Middle frontal gyrus (tissue), 1 donor: Measurements from ENCODE around the gene LEO1.
"Not testable (repeated sequence)": the region's sequence is repeated elsewhere in the genome, so short reads cannot be mapped to it uniquely, and the experiment has no call there.

Source experiments
- DNase-seq: peaks from one replicate; pipeline ENCODE4 v3.0.0-alpha.2; 2015; ENCODE audit warnings: low spot score; ENCODE audit errors: extremely low spot score

Gene LEO1

DNA sequence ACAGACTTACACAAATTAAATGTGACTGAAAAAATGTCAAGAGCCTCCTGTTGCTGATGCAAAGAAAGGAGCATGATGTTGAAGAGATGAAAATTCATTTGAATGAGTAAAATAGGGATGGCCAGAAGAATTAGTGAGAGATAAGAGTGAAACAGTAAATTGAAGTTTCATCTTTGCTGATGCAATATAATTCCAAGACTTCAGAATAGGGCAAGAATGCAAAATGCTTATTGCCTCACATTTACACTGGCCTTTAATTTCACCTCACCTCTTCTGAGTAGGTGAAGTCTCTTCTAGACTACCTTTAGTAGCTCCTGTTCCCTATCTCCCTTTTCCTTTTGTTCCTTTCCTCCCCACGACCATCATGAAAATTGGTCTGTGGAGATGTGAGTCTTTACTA, 32.1 kb upstream of the LEO1 start:
- DNase-seq = no peak

DNA sequence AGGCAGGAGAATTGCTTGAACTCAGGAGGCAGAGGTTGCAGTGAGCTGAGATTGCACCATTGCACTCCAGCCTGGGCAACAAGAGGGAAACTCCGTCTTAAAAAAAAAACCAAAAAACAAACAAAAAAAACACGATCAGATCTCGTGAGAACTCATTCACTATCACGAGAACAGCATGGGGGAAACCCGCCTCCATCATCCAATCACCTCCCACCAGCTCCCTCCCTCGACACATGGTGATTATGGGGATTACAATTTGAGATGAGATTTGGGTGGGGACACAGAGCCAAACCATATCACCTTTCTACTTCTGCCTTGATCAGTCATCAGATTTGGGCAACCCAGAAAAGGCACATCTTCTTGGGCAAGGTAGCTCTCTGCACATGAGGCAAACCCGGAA, 31.5 kb upstream of the LEO1 start:
- DNase-seq = not testable (repeated sequence)

DNA sequence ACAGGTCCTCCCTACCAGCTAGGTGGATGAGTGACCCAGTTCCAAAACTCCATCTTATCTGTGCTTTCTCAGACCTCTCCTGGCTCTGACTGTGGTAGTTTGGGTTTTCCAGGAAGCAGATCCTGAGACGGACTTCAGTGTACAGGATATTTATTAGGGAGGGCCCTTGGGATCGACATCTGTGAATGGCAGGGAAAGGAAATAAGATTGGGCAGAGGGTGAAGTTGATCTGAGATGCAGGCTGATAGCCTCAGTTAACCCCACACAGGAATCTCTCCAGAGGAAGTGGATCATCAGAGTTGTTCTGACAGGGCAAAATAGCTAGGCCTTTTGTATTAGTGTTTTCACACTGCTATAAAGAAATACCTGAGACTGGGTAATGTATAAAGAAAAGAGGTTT, 30.8 kb upstream of the LEO1 start:
- DNase-seq = no peak

DNA sequence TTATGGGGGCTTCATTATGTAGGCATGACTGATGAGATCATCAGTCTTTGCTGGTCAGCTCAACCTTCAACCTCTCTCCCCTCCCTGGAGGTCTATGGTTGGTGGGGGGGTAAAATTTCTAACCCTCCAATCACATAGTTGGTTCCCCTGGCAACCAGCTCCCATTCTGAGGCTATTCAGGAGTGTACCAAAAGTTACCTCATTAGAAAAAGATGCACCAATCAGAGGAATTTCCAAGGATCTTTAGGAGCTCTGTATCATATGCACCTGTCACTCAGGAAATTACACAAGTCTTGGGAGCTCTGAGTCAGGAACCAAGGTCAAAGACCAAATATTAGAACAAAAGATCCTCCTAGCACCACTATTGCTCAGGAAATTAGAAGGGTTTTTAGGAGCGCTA, 21.4 kb upstream of the LEO1 start:
- no peak for DNase-seq

DNA sequence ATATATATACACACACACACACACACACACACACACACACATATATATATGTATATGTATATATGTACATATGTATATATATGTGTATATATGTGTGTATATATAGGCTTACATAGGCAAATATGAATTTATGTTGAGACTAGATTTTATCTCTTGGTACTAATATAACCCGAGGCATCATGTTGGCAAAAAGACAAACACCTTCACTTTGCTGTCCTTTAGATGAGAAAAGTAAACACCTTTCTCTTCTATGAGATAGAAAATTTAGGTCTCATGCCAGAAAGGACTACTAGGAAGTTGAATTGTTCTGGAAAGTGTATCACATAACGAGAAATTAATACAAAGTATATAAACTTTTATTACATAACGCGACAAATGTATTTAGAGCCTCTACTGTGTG, 19.6 kb upstream of the LEO1 start:
- no peak for DNase-seq

DNA sequence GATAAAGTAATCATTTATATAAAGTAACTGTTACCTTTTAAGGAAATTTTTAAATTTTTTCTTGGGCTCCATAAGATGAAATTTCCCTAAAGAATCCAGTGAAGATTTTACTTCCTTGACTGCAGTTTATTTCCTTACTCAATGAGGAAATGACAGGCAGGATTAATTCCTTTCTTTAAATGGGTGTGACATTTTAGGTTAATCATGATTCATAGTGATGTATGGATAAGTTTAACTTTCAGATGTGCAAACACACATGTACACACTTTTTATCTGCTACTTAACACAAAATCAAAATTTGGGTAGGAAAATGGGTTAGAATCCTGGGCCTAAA, 11.2 kb upstream of the LEO1 start:
- no peak for DNase-seq

DNA sequence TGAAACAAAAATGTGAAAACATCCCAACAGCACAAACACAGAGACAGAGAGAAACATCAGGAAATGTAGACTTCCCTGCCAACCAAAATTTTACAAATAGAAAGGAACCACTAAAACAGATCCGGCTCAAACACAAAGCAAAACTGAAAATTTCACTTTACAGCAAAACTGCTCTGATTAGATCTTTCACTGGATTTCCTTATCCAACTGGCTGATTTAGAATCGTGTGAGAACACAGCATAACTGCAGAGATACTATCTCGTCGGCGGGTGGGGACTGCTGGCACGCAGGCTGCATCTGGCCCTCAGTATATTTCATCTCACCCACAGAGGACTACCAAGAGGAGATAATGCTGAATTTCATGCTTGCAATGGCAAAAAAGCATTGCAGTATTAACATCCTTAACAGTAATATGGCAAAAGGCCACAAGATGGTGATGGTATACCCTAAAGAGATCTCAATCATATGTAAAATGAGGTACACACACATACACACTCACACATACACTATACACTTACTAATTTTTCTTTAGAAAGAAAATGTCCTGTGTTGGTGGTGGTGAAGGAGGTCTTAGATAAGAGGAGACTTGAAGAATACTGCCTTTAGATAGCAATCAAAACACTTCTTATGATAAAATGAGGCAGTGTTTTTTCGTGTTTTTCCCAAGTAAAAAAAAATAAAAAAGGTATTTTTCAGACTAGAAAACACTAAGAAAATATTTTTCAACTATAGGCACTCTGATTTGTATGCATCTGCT, 10.6 kb upstream of the LEO1 start:
- no peak for DNase-seq

DNA sequence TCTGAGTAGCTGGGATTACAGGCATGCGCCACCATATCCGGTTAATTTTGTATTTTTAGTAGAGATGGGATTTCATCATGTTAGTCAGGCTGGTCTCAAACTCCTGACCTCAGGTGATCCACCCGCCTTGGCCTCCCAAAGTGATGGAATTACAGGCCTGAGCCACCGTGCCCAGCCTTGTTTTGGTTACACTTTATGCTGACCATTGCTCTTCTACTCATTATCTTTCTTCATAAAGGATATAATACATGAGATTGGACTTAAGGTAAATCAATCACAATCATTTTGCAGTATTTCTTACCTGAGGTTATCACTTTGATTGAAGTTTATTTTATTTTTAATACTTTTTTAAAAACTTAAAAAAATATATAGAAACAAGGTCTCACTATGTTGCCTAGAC, 2.2 kb upstream of the LEO1 start:
- DNase-seq = no peak

DNA sequence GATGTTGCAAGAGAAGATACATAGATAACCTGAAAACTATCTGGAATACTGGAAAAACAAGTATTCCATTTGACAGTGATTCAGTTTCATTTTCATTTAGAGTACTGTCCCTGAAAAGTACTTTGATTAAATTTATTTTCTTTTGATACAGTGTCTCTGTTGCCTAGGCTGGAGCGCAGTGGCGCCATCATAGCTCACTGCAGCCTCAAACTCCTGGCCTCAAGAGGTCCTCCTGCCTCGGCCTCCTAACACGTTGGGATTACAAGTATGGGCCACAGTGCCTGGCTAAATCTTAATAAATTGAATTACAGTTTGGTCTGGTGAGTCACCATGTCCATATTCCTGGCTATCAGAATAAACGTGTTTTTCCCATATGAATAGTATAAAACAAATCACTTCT, 1.6 kb upstream of the LEO1 start:
- no peak for DNase-seq

DNA sequence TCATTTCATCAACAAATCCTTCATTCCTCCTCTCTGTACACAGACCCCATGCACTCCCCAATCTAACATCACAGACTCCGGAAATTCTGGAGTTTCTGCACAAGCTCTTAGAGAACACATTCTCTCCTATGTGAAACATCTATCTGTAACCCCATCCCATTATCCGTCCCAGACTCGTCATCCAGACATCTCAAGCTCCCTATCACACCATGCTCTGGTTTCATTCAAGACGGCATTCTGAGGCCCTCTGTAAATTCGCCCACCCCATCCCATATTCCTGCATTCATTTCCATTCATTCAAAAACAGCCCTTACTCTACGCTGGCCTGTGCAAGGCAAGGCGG, 575 bp downstream of the LEO1 start:
- no peak for DNase-seq

DNA sequence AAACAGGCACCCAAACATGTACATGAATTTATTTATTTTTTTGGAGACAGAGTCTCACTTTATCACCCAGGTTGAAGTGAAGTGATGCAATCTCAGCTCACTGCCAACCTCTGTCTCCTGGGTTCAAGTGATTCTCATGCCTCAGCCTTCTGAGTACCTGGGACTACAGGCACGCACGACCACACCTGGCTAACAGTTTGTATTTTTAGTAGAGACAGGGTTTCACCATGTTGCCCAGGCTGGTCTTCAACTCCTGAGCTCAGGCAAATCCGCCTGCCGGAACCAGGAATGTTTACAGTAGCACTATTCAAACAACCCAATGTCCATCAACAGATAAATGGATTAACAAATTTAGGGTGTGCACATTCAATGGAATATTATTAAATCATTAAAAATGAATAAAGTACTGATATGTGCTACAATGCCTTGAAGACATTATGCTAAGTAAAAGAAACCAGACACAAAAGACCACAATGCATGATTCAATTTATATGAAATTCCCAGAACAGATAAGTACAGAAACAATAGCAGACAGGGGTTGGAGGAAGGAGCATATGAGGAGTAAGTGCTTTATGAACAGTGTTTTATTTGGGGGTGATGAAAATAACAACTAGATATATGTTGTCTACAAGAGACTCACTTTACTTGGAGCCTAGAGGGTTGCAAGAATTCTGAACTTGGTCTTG, 1.3 kb downstream of the LEO1 start:
- no peak for DNase-seq

DNA sequence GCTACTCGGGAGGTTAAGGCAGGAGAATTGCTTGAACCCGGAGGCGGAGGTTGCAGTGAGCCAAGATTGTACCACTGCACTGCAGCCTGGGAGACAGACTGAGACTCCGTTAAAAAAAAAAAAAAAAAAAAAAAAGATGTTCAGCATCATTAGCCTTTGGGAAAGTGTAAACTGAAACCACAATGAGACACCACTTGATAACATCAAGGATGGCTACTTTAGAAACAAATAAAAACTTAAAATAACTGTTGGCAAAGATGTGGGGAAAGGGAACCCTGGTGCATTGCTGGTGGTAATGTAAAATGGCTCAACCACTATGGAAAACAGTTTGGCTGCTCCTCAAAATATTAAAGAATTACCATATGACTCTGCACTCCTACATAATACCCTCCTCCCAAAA, 1.9 kb downstream of the LEO1 start:
- no peak for DNase-seq

DNA sequence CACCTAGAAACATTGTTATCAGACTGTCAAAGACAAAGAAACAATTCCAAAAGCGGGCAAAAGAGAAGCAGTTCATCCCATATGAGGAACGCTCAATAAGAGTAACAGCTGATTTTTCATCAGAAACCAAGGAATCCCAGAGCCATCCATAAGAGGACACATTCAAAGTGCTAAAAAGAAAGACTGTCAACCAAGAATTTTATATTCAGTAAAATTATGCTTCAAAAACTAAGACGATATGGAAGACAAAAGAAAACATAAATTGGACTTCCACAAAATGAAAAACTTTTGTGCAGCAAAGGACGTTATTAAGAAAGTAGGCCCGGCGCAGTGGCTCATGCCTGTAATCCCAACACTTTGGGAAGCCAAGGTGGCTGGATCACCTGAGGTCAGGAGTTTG, 4.0 kb downstream of the LEO1 start:
- no peak for DNase-seq

DNA sequence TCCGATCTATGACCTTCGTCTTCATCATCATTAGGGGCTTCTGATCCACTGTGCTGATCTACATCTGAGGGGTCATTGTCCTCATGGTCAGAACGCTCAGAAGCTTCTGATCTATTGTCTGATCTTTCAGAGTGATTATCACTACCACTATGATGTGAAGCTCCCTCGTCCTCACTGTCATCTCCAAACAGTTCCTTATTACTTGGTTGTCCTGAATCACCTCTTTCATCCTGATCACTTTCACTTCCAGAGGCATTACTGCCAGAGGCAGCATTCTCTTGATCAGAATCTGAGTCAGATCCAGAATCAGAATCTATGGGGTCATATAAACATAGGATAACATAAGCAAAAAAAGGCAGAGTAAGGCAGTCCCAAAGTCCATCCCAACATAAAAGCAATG, 5.4 kb downstream of the LEO1 start:
- DNase-seq = no peak

DNA sequence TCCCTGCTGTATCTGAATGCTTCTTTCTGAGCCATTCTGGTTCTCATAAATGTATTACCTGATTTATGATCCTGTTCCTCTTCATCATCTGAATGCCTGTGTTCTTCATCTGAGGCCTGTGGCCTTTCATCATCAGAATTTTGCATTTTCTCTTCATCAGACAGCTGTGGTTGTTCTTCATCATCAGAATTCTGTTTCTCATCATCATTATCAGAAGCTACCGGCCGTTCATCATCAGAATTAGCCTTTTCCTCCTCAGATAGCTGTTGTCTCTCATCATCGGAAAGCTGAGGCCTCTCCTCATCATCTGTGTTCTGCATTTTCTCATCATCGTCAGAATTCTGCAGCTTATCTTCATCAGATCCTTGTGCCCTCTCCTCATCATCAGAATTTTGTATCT, 5.9 kb downstream of the LEO1 start:
- no peak for DNase-seq

DNA sequence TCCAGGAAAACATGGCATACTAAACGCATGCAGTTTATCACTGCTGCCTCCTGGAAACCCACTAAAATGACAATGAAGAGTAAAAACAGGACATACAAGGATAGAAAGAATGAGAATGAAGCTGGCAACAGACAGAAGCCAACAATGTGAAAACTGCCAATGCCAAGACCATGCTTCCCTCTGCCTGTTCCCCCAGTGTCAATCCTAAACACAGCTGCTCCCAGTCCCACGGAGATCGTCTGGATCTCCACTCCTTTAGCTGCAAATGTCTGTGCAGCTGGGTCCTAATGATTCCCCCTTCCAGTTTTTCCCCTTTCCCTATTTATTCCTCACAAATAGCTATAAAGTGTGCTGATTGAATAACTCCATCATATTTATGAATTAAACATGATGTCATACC, 16.1 kb downstream of the LEO1 start:
- DNase-seq = no peak

DNA sequence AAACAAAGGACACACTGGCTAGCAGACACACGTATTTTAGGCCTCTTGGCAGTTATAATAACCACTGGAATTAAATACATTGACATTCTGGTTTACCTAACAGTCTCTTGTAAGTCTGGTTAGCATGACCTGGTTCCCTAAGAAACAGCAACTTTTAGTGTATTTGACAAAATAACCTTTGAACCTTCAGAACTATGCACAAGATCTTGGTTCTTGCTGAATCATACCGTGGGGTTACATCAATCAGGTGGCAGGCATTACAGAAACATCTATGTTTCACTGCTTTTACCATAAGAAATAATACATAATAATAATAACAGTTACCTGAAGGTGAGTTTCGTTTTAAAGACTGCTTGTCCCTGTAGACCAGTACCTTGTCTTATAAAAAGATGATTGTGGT, 18.8 kb downstream of the LEO1 start:
- no peak for DNase-seq

DNA sequence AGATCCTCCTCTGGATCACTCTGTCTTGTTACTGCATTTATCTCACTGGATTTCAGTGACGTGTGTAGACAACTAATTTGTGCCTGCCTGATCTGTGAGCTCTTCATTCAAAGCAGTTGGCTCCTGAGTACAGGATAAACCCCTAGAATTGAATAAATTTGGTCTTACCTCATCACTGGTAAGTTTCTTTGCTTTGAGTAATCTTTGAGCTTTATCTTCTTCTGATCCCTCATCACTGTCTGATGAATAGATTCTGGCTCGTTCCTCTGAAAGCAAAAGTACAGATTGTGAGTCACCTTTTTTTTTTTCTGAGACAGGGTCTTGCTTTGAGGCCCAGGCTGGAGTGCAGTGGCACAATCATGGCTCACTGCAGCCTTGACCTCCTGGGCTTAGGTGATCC, 24.5 kb downstream of the LEO1 start:
- DNase-seq = no peak

DNA sequence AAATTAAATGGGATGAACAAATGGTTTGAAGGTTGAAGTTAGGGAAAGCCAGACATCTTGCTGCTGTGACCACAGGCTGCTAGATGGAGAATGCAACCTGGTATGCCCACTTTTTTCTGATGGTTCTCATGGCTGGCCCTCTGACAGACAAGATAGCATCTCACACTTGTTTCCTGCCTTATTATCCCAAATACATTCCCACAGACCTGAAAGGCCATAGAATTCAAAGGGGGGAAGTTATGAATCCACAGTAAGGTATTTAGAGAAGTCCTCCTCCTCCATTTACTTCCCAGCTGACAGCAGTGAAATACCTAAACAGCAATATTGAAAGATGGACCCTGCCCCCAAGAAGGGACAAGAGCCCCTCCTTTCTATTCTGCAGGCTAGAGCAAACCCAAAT, 32.4 kb downstream of the LEO1 start:
- no peak for DNase-seq

DNA sequence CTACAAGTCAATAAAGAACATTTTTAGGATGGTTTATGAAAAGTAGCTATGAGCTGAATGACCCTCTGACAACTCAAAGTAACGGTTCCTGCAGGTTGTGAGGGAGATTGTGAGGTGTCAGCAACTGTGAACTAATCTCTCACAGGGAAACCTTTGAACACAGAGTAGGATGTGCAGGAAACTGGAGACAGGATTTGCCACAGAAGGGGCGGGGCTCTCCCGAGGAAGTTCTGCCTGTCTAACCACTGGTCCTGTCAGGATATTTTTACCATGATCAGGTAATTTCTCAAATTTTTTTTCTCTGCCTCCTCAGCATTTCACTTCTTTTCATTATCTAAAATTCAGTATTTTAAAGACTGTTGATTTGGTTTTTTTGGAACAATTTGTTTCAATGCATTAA, 33.3 kb downstream of the LEO1 start:
- no peak for DNase-seq

DNA sequence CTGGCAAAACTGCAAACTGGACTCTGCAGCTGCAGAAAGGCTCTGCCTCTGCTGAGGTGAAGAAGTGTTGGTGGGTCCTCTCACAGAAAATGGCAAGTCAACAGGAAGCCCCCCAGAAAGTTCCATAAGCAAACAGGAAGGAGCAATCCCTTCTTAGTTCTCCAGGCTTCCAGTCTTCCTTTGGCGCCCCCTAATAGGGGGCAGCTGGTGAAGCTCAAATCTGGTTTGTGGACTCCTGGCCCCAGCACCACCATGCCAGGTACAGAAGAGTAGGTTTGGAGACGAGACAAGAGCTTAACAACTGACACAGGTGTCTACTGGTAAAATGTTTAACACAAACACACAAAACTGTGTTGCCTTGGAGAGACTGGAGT, 35.5 kb downstream of the LEO1 start:
- no peak for DNase-seq

DNA sequence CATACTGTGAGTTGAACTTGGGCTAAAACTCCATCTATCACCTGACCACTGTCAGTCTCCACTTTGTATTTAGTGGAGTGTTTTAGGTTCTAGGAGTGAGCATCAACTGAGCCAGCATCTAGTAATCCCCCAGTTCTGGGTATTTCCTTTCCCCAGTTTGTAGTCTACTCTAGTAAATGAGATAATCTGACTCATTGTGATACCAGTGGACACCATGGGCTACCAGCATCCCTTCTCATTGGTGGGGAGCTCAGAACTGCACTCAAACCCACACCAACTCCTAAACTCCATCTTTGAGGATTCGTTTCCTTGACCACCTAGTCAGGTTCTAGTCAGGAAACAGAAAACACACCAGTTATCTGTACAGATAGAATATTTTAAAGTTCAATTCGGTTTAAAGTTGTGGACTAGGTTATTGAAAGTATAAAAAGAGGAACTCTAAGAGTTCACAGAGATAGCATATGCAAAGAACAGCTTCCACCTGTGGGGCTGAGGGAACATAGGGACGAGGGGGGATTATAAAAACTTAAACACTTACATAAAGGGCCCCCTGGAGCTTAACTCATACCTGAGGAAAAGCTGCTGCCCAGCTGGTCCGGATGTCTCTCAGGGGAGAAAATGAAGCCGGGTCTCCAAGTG, 36.0 kb downstream of the LEO1 start:
- DNase-seq = no peak

DNA sequence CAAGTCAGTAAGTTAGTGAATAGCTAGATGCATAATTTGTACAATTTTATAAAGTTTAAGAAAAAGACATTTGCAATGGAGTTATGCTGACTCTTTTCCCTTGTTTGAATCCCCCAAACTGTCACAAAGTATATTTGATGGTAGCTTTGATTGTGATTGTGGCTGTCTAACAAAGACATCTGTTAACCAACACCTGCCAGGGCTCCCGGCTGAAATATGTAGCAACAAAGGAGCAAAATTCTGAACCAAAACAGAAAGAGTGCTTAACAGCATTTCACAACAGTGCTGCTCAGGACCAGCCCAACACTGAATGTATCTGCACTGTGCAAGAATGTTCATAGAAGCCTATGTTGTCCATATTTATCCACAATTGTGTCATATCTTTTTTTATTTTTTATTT, 39.4 kb downstream of the LEO1 start:
- DNase-seq = no peak
